ENCODE results near the gene MAN1A1.
"Not testable (repeated sequence)": the region's sequence is repeated elsewhere in the genome, so short reads cannot be mapped to it uniquely, and the experiment has no call there.

Gene MAN1A1

GRCh38 chr6:119187596-119187995 is 162.0 kb downstream of the MAN1A1 start:
- no peak for DNase-seq

GRCh38 chr6:119186490-119186889 is 163.1 kb downstream of the MAN1A1 start:
- DNase-seq, result no peak

- DNase-seq, result no peak
Observed at GRCh38 chr6:119184008-119184648, 165.4 kb downstream of the MAN1A1 start.

GRCh38 chr6:119183457-119183856 is 166.1 kb downstream of the MAN1A1 start:
- no peak for DNase-seq

GRCh38 chr6:119182875-119183274 is 166.7 kb downstream of the MAN1A1 start:
- peak; percentile 75 for DNase-seq

- DNase-seq, result no peak
Observed at GRCh38 chr6:119182216-119182803, 167.3 kb downstream of the MAN1A1 start.

- no peak for DNase-seq
Observed at GRCh38 chr6:119181046-119181445, 168.5 kb downstream of the MAN1A1 start.

- DNase-seq, result no peak
Observed at GRCh38 chr6:119179842-119180241, 169.7 kb downstream of the MAN1A1 start.

- no peak for DNase-seq
Observed at GRCh38 chr6:119179062-119179461, 170.5 kb downstream of the MAN1A1 start.

GRCh38 chr6:119176445-119176844 is 173.1 kb downstream of the MAN1A1 start:
- DNase-seq, result no peak

GRCh38 chr6:119174879-119175817 is 174.4 kb downstream of the MAN1A1 start:
- no peak for DNase-seq

GRCh38 chr6:119174085-119174445 is 175.5 kb downstream of the MAN1A1 start:
- DNase-seq, result no peak

- DNase-seq, result no peak
Observed at GRCh38 chr6:119173249-119174084, 176.1 kb downstream of the MAN1A1 start.

- no peak for DNase-seq
Observed at GRCh38 chr6:119172824-119173223, 176.7 kb downstream of the MAN1A1 start.

GRCh38 chr6:119171864-119172588 is 177.5 kb downstream of the MAN1A1 start:
- no peak for DNase-seq

- DNase-seq, result no peak
Observed at GRCh38 chr6:119171088-119171841, 178.3 kb downstream of the MAN1A1 start.

- DNase-seq, result no peak
Observed at GRCh38 chr6:119170447-119171087, 179.0 kb downstream of the MAN1A1 start.

GRCh38 chr6:119170103-119170446 is 179.5 kb downstream of the MAN1A1 start:
- DNase-seq, result no peak

- not testable (repeated sequence) for DNase-seq
Observed at GRCh38 chr6:119169355-119169754, 180.2 kb downstream of the MAN1A1 start.

GRCh38 chr6:119166024-119166784 is 183.4 kb downstream of the MAN1A1 start:
- DNase-seq, result no peak

Data from NCI-H2227 treated with DMSO at 0.1 percent for 48 hours (cell line).